GM21723 (cell line): ENCODE results near the gene TTC39C.
A peak's percentile ranks its signal among the peaks of the same experiment; 100 is the strongest.
"Not testable (repeated sequence)": the region's sequence is repeated elsewhere in the genome, so short reads cannot be mapped to it uniquely, and the experiment has no call there.

ENCODE experiments used
- ATAC-seq: cut with Tn5 transposase; IDR thresholded peaks from one replicate; pipeline ENCODE4 v1.9.1; 2021; ENCODE audit warnings: mild to moderate bottlenecking, moderate library complexity; ENCODE audit not compliant: unreplicated experiment

TTC39C gene

DNA sequence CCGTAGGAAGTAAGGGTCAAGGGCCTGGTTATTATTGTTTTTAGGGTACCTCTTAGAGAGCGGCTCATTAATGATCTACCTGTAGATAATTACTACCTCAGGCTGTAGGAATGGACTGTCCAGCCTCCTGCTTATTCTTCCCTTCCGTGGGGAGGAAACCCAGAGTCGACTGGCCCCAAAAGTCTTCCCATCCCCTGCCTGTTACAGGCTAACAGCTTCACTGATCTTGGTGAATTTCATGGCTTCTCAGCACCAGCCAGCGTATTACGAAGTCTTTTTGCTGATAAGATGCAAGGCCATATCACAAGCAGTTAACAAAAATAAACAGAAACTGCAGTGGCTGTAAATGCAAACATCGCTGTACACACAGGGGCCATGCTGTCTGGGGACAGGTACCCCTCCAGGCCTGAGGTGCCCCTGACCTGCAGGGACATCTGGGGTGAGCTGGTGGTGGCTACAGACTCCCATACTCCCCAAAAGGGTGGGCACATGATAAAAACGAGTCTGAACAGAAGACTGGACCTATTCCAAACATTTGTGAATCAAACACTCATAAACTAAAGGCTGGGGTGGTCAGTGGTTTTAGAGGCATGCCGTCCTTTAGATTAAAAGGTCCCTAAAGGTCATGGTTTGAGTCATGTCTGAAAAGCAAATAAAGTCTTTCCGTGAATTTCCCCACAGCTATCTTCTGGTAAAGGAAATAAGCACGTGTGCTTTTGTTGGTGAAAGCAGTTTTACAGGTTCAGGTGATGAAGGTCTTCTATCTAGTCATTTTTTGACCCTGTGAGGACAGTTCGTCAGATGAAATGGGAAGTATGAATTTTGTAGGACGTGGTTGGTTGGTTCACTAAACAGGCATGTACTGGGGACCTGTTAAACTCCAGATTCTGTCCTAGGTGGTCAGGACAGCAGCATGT lies 36.7 kb downstream of the TTC39C start:
- ATAC-seq = peak; percentile 46

- no peak for ATAC-seq
Observed at GRCh38 chr18:24052053-24052452, 37.5 kb downstream of the TTC39C start.

GRCh38 chr18:24053211-24053610 lies 38.7 kb downstream of the TTC39C start:
- ATAC-seq = no peak

DNA sequence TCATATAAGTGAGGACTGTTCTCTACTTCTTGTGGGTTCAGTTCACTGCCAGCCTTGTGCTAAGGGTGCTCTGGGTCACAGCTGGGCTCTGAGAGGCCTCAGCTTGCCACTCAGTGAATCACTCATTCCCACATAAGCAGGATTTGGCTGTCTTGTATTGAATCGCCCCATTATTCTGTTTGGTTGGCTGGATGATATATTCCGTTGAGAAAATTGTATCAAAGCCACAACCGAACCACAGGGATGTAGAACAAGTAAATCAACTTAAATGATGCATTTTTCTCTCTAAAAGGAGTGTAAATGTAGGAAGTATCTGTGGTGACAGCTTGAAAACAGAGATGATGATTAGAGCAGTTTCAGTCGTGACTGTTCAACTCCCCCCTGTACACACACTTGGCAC lies 39.6 kb downstream of the TTC39C start:
- ATAC-seq = no peak

- peak; percentile 45 for ATAC-seq
Observed at GRCh38 chr18:24055009-24055804, 40.7 kb downstream of the TTC39C start.

- peak; percentile 39 for ATAC-seq
Observed at GRCh38 chr18:24055878-24056277, 41.3 kb downstream of the TTC39C start.

DNA sequence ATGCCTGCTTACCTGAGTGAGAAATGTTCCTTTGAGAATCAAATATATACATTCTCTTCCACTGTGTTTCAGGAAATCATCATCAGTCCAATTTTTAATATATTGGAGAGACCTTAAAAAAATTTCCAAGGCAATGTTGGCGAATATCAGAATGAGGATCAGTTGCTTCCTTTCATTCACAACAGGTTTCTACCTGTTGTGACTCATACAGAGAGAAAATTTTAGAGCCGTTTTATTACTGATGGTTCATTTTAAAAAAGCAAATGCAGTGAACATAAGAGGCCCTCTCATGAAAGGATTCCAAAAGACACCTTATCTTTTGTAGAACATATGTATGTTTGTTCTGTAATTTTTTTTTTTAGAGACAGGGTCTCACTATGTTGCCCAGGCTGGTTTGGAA lies 42.0 kb downstream of the TTC39C start:
- no peak for ATAC-seq

GRCh38 chr18:24057804-24058203 lies 43.2 kb downstream of the TTC39C start:
- no peak for ATAC-seq

GRCh38 chr18:24059385-24059784 lies 44.8 kb downstream of the TTC39C start:
- ATAC-seq = not testable (repeated sequence)

- no peak for ATAC-seq
Observed at GRCh38 chr18:24060644-24061043, 46.1 kb downstream of the TTC39C start.

DNA sequence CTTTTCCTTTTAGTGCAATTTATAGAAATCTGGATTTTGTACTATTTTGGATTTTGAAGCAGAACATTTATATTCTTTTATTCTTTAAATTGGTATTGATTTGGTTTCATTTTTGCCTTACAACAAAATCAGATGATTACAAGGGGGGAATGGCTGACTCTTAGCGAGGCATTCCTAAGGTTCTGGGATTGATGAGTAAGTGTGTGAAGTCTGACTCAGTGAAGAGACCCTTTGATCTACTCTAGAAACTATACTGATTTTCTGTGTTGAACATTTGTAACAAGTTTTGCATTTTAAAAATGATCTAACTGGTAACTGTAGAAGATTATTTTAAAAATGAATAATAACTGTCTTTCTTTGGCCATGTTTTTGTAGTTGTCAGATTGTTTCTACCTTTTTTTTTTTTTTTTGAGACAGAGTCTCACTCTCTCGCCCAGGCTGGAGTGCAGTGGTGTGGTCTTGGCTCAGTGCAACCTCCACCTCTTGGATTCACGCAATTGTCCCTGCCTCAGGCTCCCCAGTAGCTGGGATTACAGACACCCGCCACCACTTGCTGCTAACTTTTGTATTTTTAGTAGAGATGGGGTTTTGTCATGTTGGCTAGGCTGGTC lies 48.7 kb downstream of the TTC39C start:
- no peak for ATAC-seq

DNA sequence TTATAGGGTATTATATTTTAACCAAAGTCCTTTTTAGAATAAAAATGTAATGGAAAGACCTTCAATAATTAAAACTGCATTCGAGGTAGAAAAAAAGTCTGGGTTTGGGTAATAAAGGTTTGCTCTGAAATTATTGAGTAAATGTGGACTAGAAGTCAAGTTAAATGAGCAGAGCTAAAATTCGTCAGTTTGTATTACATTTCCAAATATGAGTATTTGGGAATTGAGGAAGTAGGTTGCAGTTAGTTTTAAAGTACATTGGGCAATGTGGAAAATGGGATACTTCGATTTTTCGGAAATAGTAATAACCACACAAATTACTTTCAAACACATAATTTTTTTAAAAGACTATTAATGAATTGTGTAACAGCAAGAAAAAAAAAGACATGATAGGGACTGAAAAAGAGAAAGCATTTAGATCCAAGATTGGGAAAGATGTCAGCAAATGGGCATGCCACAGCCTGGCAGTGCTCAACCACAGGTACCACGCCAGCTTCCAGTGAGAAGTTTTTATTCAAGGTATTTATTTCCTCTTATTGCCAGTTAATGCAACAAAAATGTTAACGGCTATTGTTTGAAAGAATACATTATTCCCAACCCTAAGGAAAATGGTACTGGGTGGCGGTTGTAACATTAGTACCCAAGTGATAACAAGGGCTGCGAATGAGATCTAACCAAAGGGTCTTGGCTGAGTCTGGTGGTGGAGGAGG lies 50.0 kb downstream of the TTC39C start:
- ATAC-seq = no peak

DNA sequence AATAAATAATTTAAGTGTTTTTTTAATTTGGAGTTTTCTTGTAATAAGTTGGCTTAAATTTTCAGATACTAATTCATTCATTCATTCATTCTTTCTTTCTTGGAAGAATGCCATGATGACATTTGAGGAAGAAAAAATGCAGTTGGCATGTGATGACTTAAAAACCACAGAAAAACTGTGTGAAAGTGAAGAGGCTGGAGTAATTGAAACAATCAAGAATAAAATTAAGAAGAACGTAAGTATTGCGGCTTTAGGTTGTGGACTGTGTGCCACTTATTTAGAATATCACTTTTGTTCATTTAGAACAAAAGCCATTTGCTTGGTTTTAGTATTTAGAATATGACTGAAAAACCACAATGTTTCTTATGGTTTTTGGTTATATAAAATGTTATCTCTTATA lies 51.4 kb downstream of the TTC39C start:
- ATAC-seq = no peak

GRCh38 chr18:24068945-24069693 lies 54.6 kb downstream of the TTC39C start:
- no peak for ATAC-seq

DNA sequence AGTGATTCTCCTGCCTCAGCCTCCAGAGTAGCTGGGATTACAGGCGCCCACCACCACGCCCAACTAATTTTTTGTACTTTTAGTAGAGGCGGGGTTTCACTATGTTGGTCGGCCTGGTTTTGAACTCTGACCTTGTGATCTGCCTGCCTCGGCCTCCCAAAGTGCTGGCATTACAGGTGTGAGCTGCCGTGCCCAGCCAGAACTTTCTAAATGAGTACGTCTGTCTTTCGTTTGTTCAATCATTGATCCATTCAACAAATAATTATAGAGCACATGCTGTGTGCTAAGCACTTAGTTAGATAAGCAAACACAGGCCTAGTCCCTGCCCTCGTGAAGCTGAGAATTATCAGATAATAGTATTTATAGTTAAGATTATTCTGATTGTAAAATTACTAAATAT lies 56.5 kb downstream of the TTC39C start:
- no peak for ATAC-seq

GRCh38 chr18:24071779-24072178 lies 57.2 kb downstream of the TTC39C start:
- no peak for ATAC-seq

GRCh38 chr18:24072743-24073142 lies 58.2 kb downstream of the TTC39C start:
- ATAC-seq = no peak

- no peak for ATAC-seq
Observed at GRCh38 chr18:24073791-24074190, 59.2 kb downstream of the TTC39C start.

- ATAC-seq = not testable (repeated sequence)
Observed at GRCh38 chr18:24074757-24075156, 60.2 kb downstream of the TTC39C start.
